ENCODE results near the gene OAS3.
"Not testable (repeated sequence)": the region's sequence is repeated elsewhere in the genome, so short reads cannot be mapped to it uniquely, and the experiment has no call there.

OAS3 gene

GRCh38 chr12:112927475-112927874, 10.8 kb upstream of the OAS3 start:
- DNase-seq, result no peak

GRCh38 chr12:112927925-112928324, 10.3 kb upstream of the OAS3 start:
- DNase-seq, result no peak

- DNase-seq, result no peak
These were observed 9.3 kb upstream of the OAS3 start for GRCh38 chr12:112928978-112929377.

- DNase-seq, result no peak
These were observed 8.6 kb upstream of the OAS3 start for GRCh38 chr12:112929715-112930114.

GRCh38 chr12:112930350-112930749, 7.9 kb upstream of the OAS3 start:
- DNase-seq, result no peak

- DNase-seq, result no peak
These were observed 5.7 kb upstream of the OAS3 start for GRCh38 chr12:112932485-112933128.

GRCh38 chr12:112933129-112933505, 5.2 kb upstream of the OAS3 start:
- no peak for DNase-seq

- no peak for DNase-seq
These were observed 2.0 kb upstream of the OAS3 start for GRCh38 chr12:112936264-112936663.

GRCh38 chr12:112936927-112937326, 1.3 kb upstream of the OAS3 start:
- no peak for DNase-seq

GRCh38 chr12:112938751-112939150, 477 bp downstream of the OAS3 start:
- DNase-seq, result no peak

- DNase-seq, result no peak
These were observed 1.6 kb downstream of the OAS3 start for GRCh38 chr12:112939761-112940381.

- no peak for DNase-seq
These were observed 3.5 kb downstream of the OAS3 start for GRCh38 chr12:112941528-112942335.

GRCh38 chr12:112942572-112942971, 4.3 kb downstream of the OAS3 start:
- no peak for DNase-seq

GRCh38 chr12:112944024-112944690, 5.9 kb downstream of the OAS3 start:
- DNase-seq, result no peak

- no peak for DNase-seq
These were observed 7.2 kb downstream of the OAS3 start for GRCh38 chr12:112945515-112945914.

- DNase-seq, result no peak
These were observed 8.1 kb downstream of the OAS3 start for GRCh38 chr12:112946236-112947000.

GRCh38 chr12:112947314-112947713, 9.0 kb downstream of the OAS3 start:
- no peak for DNase-seq

GRCh38 chr12:112947761-112948160, 9.5 kb downstream of the OAS3 start:
- no peak for DNase-seq

- DNase-seq, result no peak
These were observed 10.5 kb downstream of the OAS3 start for GRCh38 chr12:112948806-112949205.

- DNase-seq, result no peak
These were observed 12.4 kb downstream of the OAS3 start for GRCh38 chr12:112950701-112951100.

- not testable (repeated sequence) for DNase-seq
These were observed 18.9 kb downstream of the OAS3 start for GRCh38 chr12:112957125-112957524.

GRCh38 chr12:112961074-112961473, 22.8 kb downstream of the OAS3 start:
- DNase-seq, result no peak

- DNase-seq, result no peak
These were observed 23.3 kb downstream of the OAS3 start for GRCh38 chr12:112961536-112961935.

Measured in activated effector memory CD4-positive, alpha-beta T cell treated with Interleukin-2 at 50 U/mL for 16 hours (primary cell).